HG03064 (cell line): ENCODE data around the gene TFAP2E.

ENCODE experiments used
- ATAC-seq: cut with Tn5 transposase; IDR thresholded peaks from one replicate; pipeline ENCODE4 v1.9.1; 2021; ENCODE audit warnings: low read depth; ENCODE audit not compliant: unreplicated experiment

The TFAP2E gene

GRCh38 chr1:35573198-35574124, at the start of gene TFAP2E:
TSS of gene TFAP2E (plus strand) at chr1:35573314. CDS start at chr1:35573578, 264 bp downstream.
- ATAC-seq, result no peak

- ATAC-seq, result no peak
Observed at GRCh38 chr1:35524106-35524505, 49.0 kb upstream of the TFAP2E start.

GRCh38 chr1:35530168-35530567, 42.9 kb upstream of the TFAP2E start:
- ATAC-seq, result no peak

- ATAC-seq, result no peak
Observed at GRCh38 chr1:35530946-35531345, 42.2 kb upstream of the TFAP2E start.

GRCh38 chr1:35531368-35531767, 41.7 kb upstream of the TFAP2E start:
- no peak for ATAC-seq

GRCh38 chr1:35532497-35533223, 40.5 kb upstream of the TFAP2E start:
- ATAC-seq, result no peak

- ATAC-seq, result no peak
Observed at GRCh38 chr1:35533586-35533985, 39.5 kb upstream of the TFAP2E start.

- no peak for ATAC-seq
Observed at GRCh38 chr1:35535243-35535642, 37.9 kb upstream of the TFAP2E start.

- no peak for ATAC-seq
Observed at GRCh38 chr1:35536556-35537162, 36.5 kb upstream of the TFAP2E start.

- no peak for ATAC-seq
Observed at GRCh38 chr1:35537806-35538205, 35.3 kb upstream of the TFAP2E start.

GRCh38 chr1:35539073-35539823, 33.9 kb upstream of the TFAP2E start:
- ATAC-seq, result peak; percentile 62

GRCh38 chr1:35539824-35540261, 33.3 kb upstream of the TFAP2E start:
- ATAC-seq, result peak; percentile 28

- no peak for ATAC-seq
Observed at GRCh38 chr1:35544976-35545375, 28.1 kb upstream of the TFAP2E start.

GRCh38 chr1:35546614-35547013, 26.5 kb upstream of the TFAP2E start:
- ATAC-seq, result no peak

GRCh38 chr1:35553851-35554250, 19.3 kb upstream of the TFAP2E start:
- ATAC-seq, result no peak

- ATAC-seq, result no peak
Observed at GRCh38 chr1:35554266-35555211, 18.6 kb upstream of the TFAP2E start.

- no peak for ATAC-seq
Observed at GRCh38 chr1:35555212-35555584, 17.9 kb upstream of the TFAP2E start.

GRCh38 chr1:35555601-35556477, 17.3 kb upstream of the TFAP2E start:
- ATAC-seq, result no peak
